ENCODE results near the gene RTN4R.

RTN4R gene

GRCh38 chr22:20209761-20210250, 58.3 kb downstream of the RTN4R start:
- TF ChIP-seq NFRKB (IDR thresholded peaks at IDR 0.05), result no peak
- TF ChIP-seq SP1 (IDR thresholded peaks at IDR 0.05), result no peak
- TF ChIP-seq ELF4 (IDR thresholded peaks at IDR 0.05), result no peak
- TF ChIP-seq SUZ12 (IDR thresholded peaks at IDR 0.05), result no peak
- no peak for TF ChIP-seq BHLHE40 (IDR thresholded peaks at IDR 0.05; ENCODE audit: borderline replicate concordance)
- TF ChIP-seq CTBP1 (IDR thresholded peaks at IDR 0.05; ENCODE audit: borderline replicate concordance), result no peak
- POLR2A ChIA-PET, result interaction anchor here (0.6 kb wide), 1 partner anchor 12 kb away, joined by 3 read pairs; no protein-coding TSS in a partner anchor
- CTCF ChIA-PET, result interaction anchor here (0.7 kb wide), 1 partner anchor 29 kb away, joined by 3 read pairs; no protein-coding TSS in a partner anchor
- DNase-seq (ENCODE audit: extremely low spot score), result no peak

- no peak for TF ChIP-seq LEF1 (IDR thresholded peaks at IDR 0.05; ENCODE audit: borderline replicate concordance)
- no peak for TF ChIP-seq SUZ12 (IDR thresholded peaks at IDR 0.05)
- TF ChIP-seq FOXM1 (IDR thresholded peaks at IDR 0.05; ENCODE audit: borderline replicate concordance), result no peak
- no peak for TF ChIP-seq FOXK2 (IDR thresholded peaks at IDR 0.05)
- no peak for TF ChIP-seq ELF4 (IDR thresholded peaks at IDR 0.05)
- TF ChIP-seq ARNT (IDR thresholded peaks at IDR 0.05), result no peak
- no peak for TF ChIP-seq BHLHE40 (IDR thresholded peaks at IDR 0.05; ENCODE audit: borderline replicate concordance)
- no peak for TF ChIP-seq SP1 (IDR thresholded peaks at IDR 0.05)
- TF ChIP-seq CTBP1 (IDR thresholded peaks at IDR 0.05; ENCODE audit: borderline replicate concordance), result no peak
- no peak for TF ChIP-seq PKNOX1 (IDR thresholded peaks at IDR 0.05)
- POLR2A ChIA-PET, result interaction anchor here (1.1 kb wide), 1 partner anchor 30 kb away, joined by 3 read pairs; no protein-coding TSS in a partner anchor
These were observed 59.3 kb downstream of the RTN4R start for GRCh38 chr22:20208713-20209310.

GRCh38 chr22:20207277-20208025, 60.7 kb downstream of the RTN4R start:
- POLR2A ChIA-PET, result interaction anchor here (1.1 kb wide), 1 partner anchor 31 kb away, joined by 3 read pairs; no protein-coding TSS in a partner anchor
- no peak for DNase-seq (ENCODE audit: extremely low spot score)
- CTCF ChIA-PET, result interaction anchor here (1.4 kb wide), 1 partner anchor 32 kb away, joined by 4 read pairs; no protein-coding TSS in a partner anchor
- TF ChIP-seq ZNF384 (IDR thresholded peaks at IDR 0.05) (no peak), LEF1 (IDR thresholded peaks at IDR 0.05; ENCODE audit: borderline replicate concordance) (no peak), SP1 (IDR thresholded peaks at IDR 0.05) (no peak), ARNT (IDR thresholded peaks at IDR 0.05) (no peak), FOXA1 (IDR thresholded peaks at IDR 0.05) (no peak), ELF4 (IDR thresholded peaks at IDR 0.05) (no peak), PKNOX1 (IDR thresholded peaks at IDR 0.05) (no peak), FOXK2 (IDR thresholded peaks at IDR 0.05) (no peak), NFRKB (IDR thresholded peaks at IDR 0.05) (no peak), L3MBTL2 (conservative IDR thresholded peaks at IDR 0.05) (no peak), BHLHE40 (IDR thresholded peaks at IDR 0.05; ENCODE audit: borderline replicate concordance) (no peak), FOXM1 (IDR thresholded peaks at IDR 0.05; ENCODE audit: borderline replicate concordance) (no peak), HDGF (IDR thresholded peaks at IDR 0.05; ENCODE audit: borderline replicate concordance) (no peak), TARDBP (IDR thresholded peaks at IDR 0.05) (no peak), SUZ12 (IDR thresholded peaks at IDR 0.05) (no peak), CTBP1 (IDR thresholded peaks at IDR 0.05; ENCODE audit: borderline replicate concordance) (no peak)

More at GRCh38 chr22:20208713-20209310, 59.3 kb downstream of the RTN4R start:
- no peak for DNase-seq (ENCODE audit: extremely low spot score)
- CTCF ChIA-PET, result no interaction called here

GRCh38 chr22:20206709-20207215, 61.4 kb downstream of the RTN4R start:
- POLR2A ChIA-PET, result interaction anchor here (1.1 kb wide), 1 partner anchor 9 kb away, joined by 3 read pairs; no protein-coding TSS in a partner anchor
- DNase-seq (ENCODE audit: extremely low spot score), result no peak
- CTCF ChIA-PET, result interaction anchor here (1.4 kb wide), 1 partner anchor 32 kb away, joined by 4 read pairs; no protein-coding TSS in a partner anchor
- TF ChIP-seq PKNOX1 (IDR thresholded peaks at IDR 0.05), result no peak
- TF ChIP-seq L3MBTL2 (conservative IDR thresholded peaks at IDR 0.05), result no peak
- no peak for TF ChIP-seq TARDBP (IDR thresholded peaks at IDR 0.05)
- no peak for TF ChIP-seq FOXK2 (IDR thresholded peaks at IDR 0.05)
- no peak; the same call in 1 of the 2 replicates for TF ChIP-seq HDGF (IDR thresholded peaks at IDR 0.05; ENCODE audit: borderline replicate concordance)
- TF ChIP-seq NFRKB (IDR thresholded peaks at IDR 0.05), result no peak
- no peak for TF ChIP-seq SUZ12 (IDR thresholded peaks at IDR 0.05)
- no peak for TF ChIP-seq FOXA1 (IDR thresholded peaks at IDR 0.05)
- TF ChIP-seq ZNF384 (IDR thresholded peaks at IDR 0.05), result no peak
- TF ChIP-seq SP1 (IDR thresholded peaks at IDR 0.05), result no peak
- TF ChIP-seq LEF1 (IDR thresholded peaks at IDR 0.05; ENCODE audit: borderline replicate concordance), result no peak
- TF ChIP-seq ELF4 (IDR thresholded peaks at IDR 0.05), result no peak
- no peak for TF ChIP-seq CTBP1 (IDR thresholded peaks at IDR 0.05; ENCODE audit: borderline replicate concordance)
- TF ChIP-seq ARNT (IDR thresholded peaks at IDR 0.05), result no peak
- no peak for TF ChIP-seq BHLHE40 (IDR thresholded peaks at IDR 0.05; ENCODE audit: borderline replicate concordance)

All from HEK293T (cell line).